Motor neuron (in vitro differentiated cells): ENCODE data around the gene RAD51B. TPM values are rescaled to one million over a fixed set of nuclear protein-coding genes. Genes with fewer than 3 reads are reported as not detected.
"Not testable (repeated sequence)": the region's sequence is repeated elsewhere in the genome, so short reads cannot be mapped to it uniquely, and the experiment has no call there.

Experiments used
- ATAC-seq, 8 experiments: fragments of 200-7000 bp; cut with Tn5 transposase; replicated peaks in 6 of 8; 2 replicates each; pipeline ENCODE4 v1.8.0; 2021; ENCODE audit warnings: mild to moderate bottlenecking in 8 of 8, moderate library complexity in 8 of 8
- H3K27ac ChIP-seq, 2 donors: fragments of 250-450 bp; sonication (Bioruptor Pico); 2 replicates each; pipeline ENCODE4 v1.9.0; 2021; ENCODE audit warnings: antibody characterized with exemption in 2 of 2, mild to moderate bottlenecking in 2 of 2, moderate library complexity in 1 of 2
- H3K4me1 ChIP-seq, 2 donors: fragments of 250-450 bp; sonication (Bioruptor Pico); replicated peaks in 1 of 2; 2 replicates each; pipeline ENCODE4 v1.6.1; 2021; ENCODE audit warnings: antibody characterized with exemption in 2 of 2, mild to moderate bottlenecking in 2 of 2, moderate library complexity in 1 of 2
- H3K4me3 ChIP-seq, 5 donors: fragments of 250-450 bp; sonication (Bioruptor Pico); 2 replicates each; pipeline ENCODE4 v1.9.0; 2021; ENCODE audit warnings: antibody characterized with exemption in 5 of 5, mild to moderate bottlenecking in 5 of 5, moderate library complexity in 4 of 5
- WGBS, 10 experiments: fragments of 450-650 bp; shearing (Covaris generic); methylation state at CpG; one replicate each; pipeline ENCODE4 v1.0.0; 2022; 5-methylcytosine and 5-hydroxymethylcytosine counted together
- in situ Hi-C, 9 experiments: fragments of 400-800 bp; cut with MboI; loops; one replicate each; pipeline ENCODE4 v1.15.0; 2021; ENCODE audit warnings: low sequenced_read_pairs in 9 of 9, low pct_unique_long_range_greater_than_20kb in 2 of 9; ENCODE audit not compliant: unreplicated experiment in 9 of 9
- total RNA-seq, 8 experiments: library from RNA; unstranded; fragments of 300-600 nt; gene quantifications; 2 replicates each; pipeline versions ENCODE4 v1.2.3 to v1.2.4, GENCODE V29; 2022

Gene RAD51B
- total RNA-seq, 8 experiments from 2014 or later = 5.4 to 37.7 (median 11.0) TPM

- H3K4me3 ChIP-seq, in situ Hi-C loops, H3K4me1 ChIP-seq, H3K27ac ChIP-seq, ATAC-seq: not testable (repeated sequence)
- WGBS, 10 experiments = 83 to 100% (median 96%) methylated on average over 1 to 7 of the region's 7 CpGs; no CpG with 5 or more reads in 2 of the 10 experiments
These were observed 168.6 kb downstream of the RAD51B start for GRCh38 chr14:67988210-67988609.

GRCh38 chr14:67990576-67990975, 171.0 kb downstream of the RAD51B start:
- H3K4me3 ChIP-seq = no peak overlapping the region
- no peak overlapping the region for H3K27ac ChIP-seq
- in situ Hi-C loops = no loop called here
- WGBS, 10 experiments = 58 to 100% (median 97%) methylated on average over 1 to 3 of the region's 3 CpGs
- no peaks in the 10 kb centered on the region for H3K4me1 ChIP-seq
- ATAC-seq = no peak

DNA sequence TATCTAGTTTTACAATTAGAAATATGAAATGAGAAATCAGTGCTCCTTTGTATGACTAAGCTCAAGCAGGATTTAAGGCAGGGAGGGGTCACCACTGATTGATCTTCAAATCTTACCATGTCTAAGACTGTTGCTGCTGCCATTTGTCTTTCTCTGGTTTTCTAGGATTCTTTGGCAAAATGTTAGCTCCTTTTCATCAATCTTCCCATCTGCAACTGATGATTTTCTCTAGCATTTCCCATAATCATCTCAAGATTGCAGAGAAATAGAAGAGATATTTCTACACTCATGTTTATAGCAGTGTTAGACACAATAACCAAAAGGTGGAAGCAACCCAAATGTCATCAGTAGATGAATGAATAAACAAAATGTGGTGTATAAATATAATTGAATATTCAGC, 175.0 kb downstream of the RAD51B start:
- H3K4me1 ChIP-seq = no peaks in the 10 kb centered on the region
- no peak overlapping the region for H3K4me3 ChIP-seq
- in situ Hi-C loops = no loop called here
- ATAC-seq = no peak
- H3K27ac ChIP-seq = no peak overlapping the region

DNA sequence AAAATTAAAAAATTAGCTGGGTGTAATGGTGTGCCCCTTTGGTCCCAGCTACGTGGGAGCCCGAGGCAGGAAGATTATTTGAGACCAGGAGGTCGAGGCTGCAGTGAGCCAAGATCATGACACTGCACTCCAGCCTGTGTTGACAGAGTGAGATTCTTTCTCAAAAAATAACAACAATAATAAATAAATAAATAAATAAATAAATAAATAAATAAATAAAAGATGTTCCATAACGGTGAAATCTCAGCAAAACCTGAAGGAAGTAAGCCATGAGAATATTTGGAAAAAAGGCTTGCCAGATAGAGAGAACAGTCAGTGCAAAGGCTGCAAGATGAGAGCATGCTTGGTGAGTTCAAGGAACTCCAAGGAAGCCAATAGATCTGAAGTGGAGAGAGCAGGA, 176.7 kb downstream of the RAD51B start:
- ATAC-seq = no peak
- in situ Hi-C loops = no loop called here
- Histone ChIP-seq H3K4me1 (no peaks in the 10 kb centered on the region), H3K27ac (no peak overlapping the region), H3K4me3 (no peak overlapping the region)
- WGBS, 10 experiments = 81 to 95% (median 87%) methylated on average over 2 to 4 of the region's 4 CpGs; no CpG with 5 or more reads in 3 of the 10 experiments

GRCh38 chr14:67998834-67999233, 179.3 kb downstream of the RAD51B start:
- in situ Hi-C loops = no loop called here
- H3K4me1 ChIP-seq = no peaks in the 10 kb centered on the region
- no peak overlapping the region for H3K4me3 ChIP-seq
- H3K27ac ChIP-seq = no peak overlapping the region
- 40 to 100% (median 87%) methylated on average over 1 of the region's 1 CpG for WGBS, 10 experiments
- no peak for ATAC-seq

DNA sequence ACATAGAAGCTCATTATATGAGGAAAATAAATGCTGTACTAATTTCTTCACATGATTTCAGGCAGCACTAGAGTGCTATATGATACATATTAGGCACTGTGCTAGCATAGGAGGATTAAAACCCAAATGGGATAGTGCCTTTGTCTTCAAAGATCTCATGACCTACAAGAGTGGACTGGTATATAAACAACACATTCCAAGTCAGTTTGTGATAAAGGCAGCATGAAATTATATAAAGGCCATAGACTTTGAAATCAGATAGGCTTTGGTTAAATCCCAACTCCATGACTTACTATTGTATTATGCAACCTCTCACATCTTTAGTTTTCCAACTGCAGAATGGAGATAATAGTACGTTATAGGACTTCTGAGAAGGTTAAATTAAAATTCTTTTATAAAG, 179.7 kb downstream of the RAD51B start:
- no peaks in the 10 kb centered on the region for H3K4me1 ChIP-seq
- 44 to 90% (median 84%) methylated on average over 1 of the region's 1 CpG; no CpG with 5 or more reads in 4 of the 10 experiments for WGBS, 10 experiments
- in situ Hi-C loops = no loop called here
- no peak for ATAC-seq
- no peak overlapping the region for H3K4me3 ChIP-seq
- H3K27ac ChIP-seq = no peak overlapping the region

- H3K4me3 ChIP-seq = no peak overlapping the region
- no peak overlapping the region for H3K27ac ChIP-seq
- WGBS, 10 experiments = 22 to 91% (median 76%) methylated on average over 2 to 5 of the region's 5 CpGs
- peak in 3 of 8 experiments; percentile 50 to 64 (median 54) for ATAC-seq
- in situ Hi-C loops = no loop called here
- H3K4me1 ChIP-seq = no peaks in the 10 kb centered on the region
These were observed 180.3 kb downstream of the RAD51B start for GRCh38 chr14:67999705-68000384.

GRCh38 chr14:68000511-68000910, 180.9 kb downstream of the RAD51B start:
- no peaks in the 10 kb centered on the region for H3K4me1 ChIP-seq
- ATAC-seq = no peak
- no peak overlapping the region for H3K4me3 ChIP-seq
- 17 to 100% (median 89%) methylated on average over 1 of the region's 1 CpG; no CpG with 5 or more reads in 1 of the 10 experiments for WGBS, 10 experiments
- H3K27ac ChIP-seq = no peak overlapping the region
- in situ Hi-C loops = no loop called here

- in situ Hi-C loops = no loop called here
These were observed 188.9 kb downstream of the RAD51B start for GRCh38 chr14:68008491-68008890.

GRCh38 chr14:68011406-68012028, 191.9 kb downstream of the RAD51B start:
- ATAC-seq = no peak
- no peak overlapping the region for H3K27ac ChIP-seq
- no peak overlapping the region for H3K4me3 ChIP-seq
- peaks cover 0 to 4% of the 10 kb centered on the region in 2 donors for H3K4me1 ChIP-seq
- in situ Hi-C loops = no loop called here
- 33 to 100% (median 64%) methylated on average over 2 to 4 of the region's 4 CpGs; no CpG with 5 or more reads in 1 of the 10 experiments for WGBS, 10 experiments

More at GRCh38 chr14:68008491-68008890, 188.9 kb downstream of the RAD51B start:
- no peak overlapping the region for H3K27ac ChIP-seq
- 56 to 100% (median 90%) methylated on average over 1 of the region's 1 CpG; no CpG with 5 or more reads in 1 of the 10 experiments for WGBS, 10 experiments
- H3K4me1 ChIP-seq = peaks cover 0 to 4% of the 10 kb centered on the region in 2 donors
- ATAC-seq = no peak
- H3K4me3 ChIP-seq = no peak overlapping the region

DNA sequence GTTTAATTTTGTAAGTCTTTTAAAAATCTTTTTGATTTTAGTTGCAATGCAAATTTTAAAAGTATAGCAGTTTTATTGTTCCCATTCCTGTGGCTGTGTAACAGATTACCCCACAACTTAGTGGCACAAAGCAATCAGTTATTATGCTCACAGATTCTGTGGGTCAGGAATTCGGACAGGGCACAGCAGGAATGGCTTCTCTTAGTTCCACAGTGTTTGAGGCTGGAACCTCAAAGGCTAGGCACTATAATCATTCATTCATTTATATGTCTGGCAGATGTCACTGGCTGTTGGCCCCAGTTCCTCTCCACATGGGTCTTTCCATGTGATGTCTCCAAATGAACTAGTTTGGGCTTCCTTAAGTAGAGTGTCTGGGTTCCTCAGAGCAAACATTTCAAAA, 193.3 kb downstream of the RAD51B start:
- ATAC-seq = no peak
- WGBS, 10 experiments = 60 to 100% (median 78%) methylated on average over 1 of the region's 1 CpG; no CpG with 5 or more reads in 3 of the 10 experiments
- H3K27ac ChIP-seq = no peak overlapping the region
- no peak overlapping the region for H3K4me3 ChIP-seq
- in situ Hi-C loops = no loop called here
- peaks cover 0 to 4% of the 10 kb centered on the region in 2 donors for H3K4me1 ChIP-seq

DNA sequence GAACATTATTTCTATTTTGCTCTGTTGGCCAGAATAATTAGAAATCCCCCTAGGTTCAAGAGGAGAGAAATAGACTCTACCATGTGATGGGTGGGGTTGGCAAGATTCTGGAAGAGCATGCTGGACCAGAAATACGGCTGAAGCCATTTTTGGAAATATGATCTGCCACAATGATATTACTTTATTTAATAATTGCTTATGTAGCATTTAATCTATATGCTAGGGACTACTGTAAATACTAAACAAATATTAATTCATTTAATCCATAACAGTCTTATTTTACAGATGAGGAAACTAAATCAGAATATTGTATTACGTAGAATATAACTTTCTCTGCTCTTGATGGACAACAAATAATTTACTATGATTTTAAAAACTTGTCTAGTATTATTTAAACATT, 193.7 kb downstream of the RAD51B start:
- no peak for ATAC-seq
- WGBS, 10 experiments = 80 to 100% (median 95%) methylated on average over 1 to 2 of the region's 2 CpGs; no CpG with 5 or more reads in 1 of the 10 experiments
- in situ Hi-C loops = no loop called here
- Histone ChIP-seq H3K27ac (no peak overlapping the region), H3K4me1 (peaks cover 0 to 4% of the 10 kb centered on the region in 2 donors), H3K4me3 (no peak overlapping the region)

DNA sequence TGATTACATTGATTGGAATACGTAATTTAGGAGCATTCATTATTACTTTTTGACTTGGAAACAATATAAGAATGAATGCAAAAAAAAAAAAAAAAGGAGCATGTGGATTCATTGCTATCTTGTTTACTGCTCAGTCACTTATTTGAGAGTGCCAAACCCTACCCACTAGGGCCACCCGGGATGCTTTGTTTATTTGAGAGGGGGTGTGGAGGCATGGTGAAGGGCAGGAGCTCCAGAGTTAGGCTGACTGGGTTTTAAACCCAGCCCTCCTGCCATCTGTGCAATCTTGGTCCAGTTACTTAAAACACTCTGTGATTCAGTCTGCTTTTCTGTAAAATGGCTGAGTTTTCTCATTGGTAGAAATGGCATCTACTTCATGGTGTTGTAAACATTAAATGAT, 195.2 kb downstream of the RAD51B start:
- no peak for ATAC-seq
- WGBS, 10 experiments = 57 to 100% (median 77%) methylated on average over 1 to 2 of the region's 2 CpGs; no CpG with 5 or more reads in 2 of the 10 experiments
- H3K4me1 ChIP-seq = peaks cover 0 to 4% of the 10 kb centered on the region in 2 donors
- in situ Hi-C loops = no loop called here
- no peak overlapping the region for H3K4me3 ChIP-seq
- no peak overlapping the region for H3K27ac ChIP-seq
